ENCODE results near the gene PRPF6. TPM values are rescaled to one million over a fixed set of nuclear protein-coding genes. Genes with fewer than 3 reads are reported as not detected.

The PRPF6 gene
- total and polyA plus RNA-seq, 2 donors (not counting 3 experiments of a cell fraction or from before 2014, with no cell fraction given) = 35.3 to 67.4 TPM

- peak overlapping the region; percentile 12 for H3K9ac ChIP-seq (replicated peaks; ENCODE audit: extremely low read depth, insufficient read depth, low read length)
- FAIRE-seq = no peak
- H3K27ac ChIP-seq (ENCODE audit: insufficient read depth, low read depth, low read length) = peak overlapping the region; percentile 83
- intact Hi-C loops (cut with micrococcal nuclease) = loop anchor here (2.0 to 10.0 kb wide), 2 partner anchors 83 to 161 kb away; partner anchors contain the start of gene DNAJC5
- no peak for DNase-seq (ENCODE audit: low read depth, low spot score)
- H3K36me3 ChIP-seq (ENCODE audit: control insufficient read depth in 2 of 2, extremely low read depth in 1 of 2, insufficient read depth in 2 of 2, low read length in 2 of 2) = no peaks in the 10 kb centered on the region
- no peaks in the 10 kb centered on the region for H3K9me1 ChIP-seq (replicated peaks; ENCODE audit: control insufficient read depth, extremely low read depth, insufficient read depth, low read length)
- no TSS peak for BruUV-seq (replicated peaks)
- dilution Hi-C loops (cut with MboI; ENCODE audit: extremely low pct_ligation_motif_present, low sequenced_read_pairs) = no loop called here
- H3K27me3 ChIP-seq (ENCODE audit: control insufficient read depth in 2 of 2, insufficient read depth in 2 of 2, low read length in 2 of 2) = no peaks in the 10 kb centered on the region
- no peak overlapping the region for H3K4me2 ChIP-seq (ENCODE audit: insufficient read depth, low read length)
- no peaks in the 10 kb centered on the region for H4K20me1 ChIP-seq (replicated peaks; ENCODE audit: control insufficient read depth, extremely low read depth, insufficient read depth, low read length)
- ChIA-PET CTCF (interaction anchor here (1.4 to 15.2 kb wide), 3 partner anchors 11 to 75 kb away, joined by 3 to 412 read pairs (median 18); partner anchors contain the start of genes C20orf204, PRPF6 and SAMD10), POLR2A (no interaction called here)
- TF ChIP-seq EZH2 (IDR thresholded peaks at IDR 0.05; ENCODE audit: borderline replicate concordance, low read depth, low read length, severe bottlenecking) (no peak), JUN (IDR thresholded peaks at IDR 0.05; ENCODE audit: borderline replicate concordance, insufficient read depth, insufficient read length, low read depth) (no peak), CTCF (IDR thresholded peaks at IDR 0.05; ENCODE audit: extremely low read depth in 1 of 2, insufficient read depth in 1 of 2, low read depth in 1 of 2, low read length in 2 of 2) (no peak), MYC (IDR thresholded peaks at IDR 0.05; ENCODE audit: low read depth, low read length) (no peak), GATA2 (IDR thresholded peaks at IDR 0.05; ENCODE audit: insufficient read depth, insufficient read length, low read depth, low read length) (no peak), FOS (IDR thresholded peaks at IDR 0.05; ENCODE audit: borderline replicate concordance, insufficient read depth, low read length) (no peak), POLR2A (IDR thresholded peaks at IDR 0.05; ENCODE audit: low read depth, low read length) (no peak), POLR2AphosphoS5 (IDR thresholded peaks at IDR 0.05; ENCODE audit: insufficient read depth, low read depth, low read length) (no peak), MAX (IDR thresholded peaks at IDR 0.05; ENCODE audit: insufficient read depth, insufficient read length) (no peak)
- no peak overlapping the region for H2AFZ ChIP-seq (ENCODE audit: low read depth, low read length)
- H3K4me1 ChIP-seq (ENCODE audit: control insufficient read depth, extremely low read depth, insufficient read depth, low read length) = peaks cover 66% of the 10 kb centered on the region
- H3K9me3 ChIP-seq (replicated peaks; ENCODE audit: control insufficient read depth, insufficient read depth, low read length) = no peaks in the 10 kb centered on the region
- no peaks in the 10 kb centered on the region for H3K79me2 ChIP-seq (ENCODE audit: control insufficient read depth, insufficient read depth, low read length)
- no peak overlapping the region for H3K4me3 ChIP-seq (replicated peaks in 1 of 3; ENCODE audit: insufficient read depth in 1 of 3, low read depth in 1 of 3, low read length in 3 of 3)
Observed at GRCh38 chr20:64055396-64055892, 74.5 kb downstream of the PRPF6 start.
